ES-I3 (cell line): ENCODE measurements around the gene FRY.

ENCODE experiments used
- H3K36me3 ChIP-seq: 2 replicates; pipeline ENCODE4 v1.6.1; 2013; ENCODE audit warnings: mild to moderate bottlenecking, low read length, control low read depth, moderate library complexity; ENCODE audit not compliant: insufficient read depth
- H3K4me1 ChIP-seq: 2 replicates; pipeline ENCODE4 v1.6.1; 2013; ENCODE audit warnings: mild to moderate bottlenecking, control low read depth, low read length; ENCODE audit not compliant: insufficient read depth
- H3K9ac ChIP-seq: 2 replicates; pipeline ENCODE4 v1.6.1; 2013; ENCODE audit warnings: low read depth, mild to moderate bottlenecking, low read length, moderate library complexity
- H3K9me3 ChIP-seq: 2 replicates; pipeline ENCODE4 v1.6.1; 2013; ENCODE audit warnings: mild to moderate bottlenecking, low read length, moderate library complexity; ENCODE audit not compliant: control insufficient read depth, insufficient read depth

The FRY gene

DNA sequence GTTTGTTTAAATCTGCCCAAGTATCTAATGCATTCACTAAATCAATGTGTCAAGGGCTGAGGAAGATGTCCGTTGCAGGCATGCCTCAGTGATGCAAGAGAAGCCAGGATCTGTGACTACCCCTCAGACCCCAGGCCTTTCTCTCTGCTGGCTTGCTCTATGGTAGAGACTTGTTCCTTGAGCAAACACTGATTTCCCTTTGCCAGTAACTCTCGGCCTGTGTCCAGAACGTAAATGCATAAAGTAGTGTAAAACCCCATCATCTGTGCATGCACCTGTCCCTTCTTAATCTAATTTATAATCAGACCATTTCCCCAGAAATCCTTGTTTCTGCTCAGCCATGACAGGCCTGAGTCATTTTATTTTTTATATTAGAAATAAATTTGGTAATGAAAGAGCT, 28.7 kb upstream of the FRY start:
- Histone ChIP-seq H3K36me3 (no peaks in the 10 kb centered on the region), H3K4me1 (no peaks in the 10 kb centered on the region), H3K9ac (no peak overlapping the region), H3K9me3 (no peaks in the 10 kb centered on the region; the same call in 1 of the 2 replicates)

- no peaks in the 10 kb centered on the region for H3K36me3 ChIP-seq
- H3K9ac ChIP-seq, result no peak overlapping the region
- H3K4me1 ChIP-seq, result no peaks in the 10 kb centered on the region
- H3K9me3 ChIP-seq, result no peaks in the 10 kb centered on the region
These were observed 24.1 kb upstream of the FRY start for GRCh38 chr13:32007494-32007893.

GRCh38 chr13:32008518-32009175, 22.9 kb upstream of the FRY start:
- Histone ChIP-seq H3K36me3 (no peaks in the 10 kb centered on the region), H3K4me1 (no peaks in the 10 kb centered on the region), H3K9me3 (no peaks in the 10 kb centered on the region), H3K9ac (no peak overlapping the region)

- H3K9ac ChIP-seq, result no peak overlapping the region
- H3K4me1 ChIP-seq, result no peaks in the 10 kb centered on the region
- H3K36me3 ChIP-seq, result no peaks in the 10 kb centered on the region
- no peaks in the 10 kb centered on the region for H3K9me3 ChIP-seq
These were observed 22.2 kb upstream of the FRY start for GRCh38 chr13:32009362-32009761.

DNA sequence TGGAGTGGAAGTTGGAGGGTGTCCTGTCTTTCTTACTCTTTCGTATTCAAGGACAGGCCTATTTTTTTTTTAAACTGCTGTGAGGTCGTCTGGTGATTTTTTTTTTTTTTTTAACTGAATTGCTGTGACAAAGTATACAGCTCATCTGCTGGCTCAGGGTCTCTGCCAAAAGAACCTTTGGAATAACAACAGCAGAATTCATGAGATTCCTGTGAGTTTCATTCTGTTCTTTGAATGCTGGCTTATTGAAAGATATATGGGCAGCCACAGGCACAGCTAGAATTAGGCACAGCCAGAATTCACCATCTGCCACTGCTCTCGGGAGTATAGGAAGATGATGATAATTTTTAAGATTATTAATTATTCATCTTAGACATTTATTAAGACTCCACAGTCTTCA, 21.4 kb upstream of the FRY start:
- Histone ChIP-seq H3K9ac (no peak overlapping the region), H3K9me3 (no peaks in the 10 kb centered on the region), H3K36me3 (no peaks in the 10 kb centered on the region), H3K4me1 (no peaks in the 10 kb centered on the region)

GRCh38 chr13:32011971-32012370, 19.6 kb upstream of the FRY start:
- Histone ChIP-seq H3K4me1 (no peaks in the 10 kb centered on the region), H3K9me3 (no peaks in the 10 kb centered on the region), H3K36me3 (no peaks in the 10 kb centered on the region), H3K9ac (no peak overlapping the region)

- Histone ChIP-seq H3K9me3 (no peaks in the 10 kb centered on the region), H3K4me1 (no peaks in the 10 kb centered on the region), H3K36me3 (no peaks in the 10 kb centered on the region), H3K9ac (no peak overlapping the region)
These were observed 18.4 kb upstream of the FRY start for GRCh38 chr13:32013181-32013580.

DNA sequence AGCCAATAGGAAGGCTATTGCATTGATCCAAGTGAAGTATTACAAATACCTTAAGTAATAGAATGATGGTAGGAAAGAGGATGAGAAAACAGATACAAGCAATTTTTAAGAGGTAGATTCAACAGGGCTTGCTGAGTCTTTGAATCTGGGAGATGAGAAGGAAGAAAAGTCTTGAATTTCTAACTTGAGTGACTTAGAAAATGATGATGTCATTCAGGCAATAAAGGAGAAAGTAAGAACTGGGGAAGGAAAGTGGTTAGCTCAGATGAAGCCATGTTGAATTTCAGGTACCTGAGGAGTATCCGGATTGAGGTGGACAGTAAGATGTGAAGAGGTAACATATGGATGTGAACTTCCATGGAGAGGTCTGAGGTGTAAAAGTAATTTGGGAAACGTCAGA, 15.5 kb upstream of the FRY start:
- no peaks in the 10 kb centered on the region for H3K4me1 ChIP-seq
- H3K36me3 ChIP-seq, result no peaks in the 10 kb centered on the region
- no peak overlapping the region for H3K9ac ChIP-seq
- no peaks in the 10 kb centered on the region for H3K9me3 ChIP-seq

GRCh38 chr13:32016631-32017030, 14.9 kb upstream of the FRY start:
- Histone ChIP-seq H3K36me3 (no peaks in the 10 kb centered on the region), H3K9me3 (no peaks in the 10 kb centered on the region), H3K4me1 (no peaks in the 10 kb centered on the region), H3K9ac (no peak overlapping the region)

DNA sequence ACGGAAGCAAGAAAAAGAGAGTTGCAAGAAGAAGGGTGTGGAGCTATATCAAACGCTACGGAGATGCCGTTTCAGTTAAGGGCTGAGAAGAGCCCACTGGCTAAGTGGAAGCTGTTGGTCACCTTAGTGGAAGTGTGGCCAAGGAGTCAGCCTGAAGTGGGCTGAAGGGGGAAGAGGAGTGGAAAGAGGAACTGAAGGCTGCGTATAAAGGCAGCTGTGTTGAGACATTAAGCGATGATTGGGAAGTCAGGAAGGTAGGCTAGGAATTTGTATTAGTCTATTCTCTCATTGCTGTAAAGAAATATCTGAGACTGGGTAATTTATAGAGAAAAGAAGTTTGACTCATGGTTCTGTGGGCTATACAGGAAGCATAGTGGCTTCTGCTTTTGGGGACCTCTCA, 14.1 kb upstream of the FRY start:
- Histone ChIP-seq H3K9me3 (no peaks in the 10 kb centered on the region), H3K9ac (no peak overlapping the region), H3K4me1 (no peaks in the 10 kb centered on the region), H3K36me3 (no peaks in the 10 kb centered on the region)

DNA sequence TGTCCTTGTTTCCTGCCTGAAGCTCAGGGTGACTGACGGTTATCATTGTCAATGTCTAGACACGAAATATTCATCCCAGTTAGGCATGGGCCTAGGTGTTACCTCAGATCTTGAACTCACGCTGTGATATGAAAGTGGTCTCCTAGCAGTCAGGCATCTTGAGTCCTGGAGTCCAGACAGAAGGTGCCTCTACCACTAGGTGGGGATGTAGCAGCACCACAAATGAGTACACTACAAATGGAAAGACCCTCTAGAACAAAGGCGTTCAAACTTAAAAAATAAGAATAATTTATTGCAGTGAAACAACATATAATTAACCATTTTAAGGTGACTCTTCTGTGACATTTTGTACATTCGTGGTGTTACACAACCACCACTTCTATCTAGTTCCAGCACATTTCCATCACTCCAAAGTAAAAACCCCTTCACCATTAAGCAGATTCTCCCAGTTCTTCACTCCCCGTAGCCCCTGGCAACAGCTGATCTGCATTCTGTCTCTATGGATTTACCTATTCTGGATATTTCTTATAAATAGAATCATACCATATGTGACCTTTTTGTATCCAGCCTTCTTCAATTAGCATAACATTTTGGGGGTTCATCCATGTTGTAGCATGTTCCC, 11.9 kb upstream of the FRY start:
- no peaks in the 10 kb centered on the region for H3K4me1 ChIP-seq
- no peaks in the 10 kb centered on the region for H3K36me3 ChIP-seq
- H3K9me3 ChIP-seq, result no peaks in the 10 kb centered on the region
- no peak overlapping the region for H3K9ac ChIP-seq

DNA sequence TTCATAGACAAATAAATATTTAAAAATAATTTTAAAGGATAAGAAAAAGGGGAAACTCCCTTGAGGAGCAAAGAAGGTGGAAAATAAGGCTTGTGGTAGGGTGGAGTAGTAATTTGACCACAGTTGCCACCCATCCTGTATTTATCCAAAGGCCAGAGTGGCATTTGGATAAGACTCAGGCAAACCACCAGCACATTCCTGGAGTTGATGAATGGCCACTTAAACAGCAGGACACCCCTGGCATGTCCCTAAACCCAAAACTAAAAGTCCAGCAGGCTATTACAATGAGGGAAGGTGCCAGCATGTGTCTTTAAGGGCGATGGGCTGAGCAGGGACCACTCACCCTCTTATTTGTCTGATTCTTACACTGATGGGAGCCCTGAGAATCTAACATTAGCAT, 9.8 kb upstream of the FRY start:
- peaks cover 14% of the 10 kb centered on the region for H3K4me1 ChIP-seq
- H3K9me3 ChIP-seq, result no peaks in the 10 kb centered on the region
- no peak overlapping the region for H3K9ac ChIP-seq
- no peaks in the 10 kb centered on the region for H3K36me3 ChIP-seq

DNA sequence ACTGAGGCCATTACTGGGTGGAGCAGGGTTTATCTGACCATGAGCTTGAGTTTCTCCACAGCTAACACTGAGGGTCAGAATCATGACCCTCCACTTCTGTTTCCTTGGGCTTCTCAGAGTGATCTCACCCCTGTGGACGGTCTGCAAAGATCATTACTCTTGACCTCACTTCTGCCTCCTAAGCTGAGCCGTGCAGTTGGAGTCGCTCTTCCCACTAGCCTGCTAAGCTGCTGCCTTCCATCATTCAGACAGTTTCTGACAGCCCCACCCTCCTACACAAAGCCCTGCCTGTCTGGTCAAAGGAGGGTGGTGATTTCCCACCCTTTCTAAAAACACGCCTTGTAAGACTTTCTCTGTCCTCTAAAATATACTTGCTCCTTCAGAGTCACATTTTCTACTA, 9.3 kb upstream of the FRY start:
- no peaks in the 10 kb centered on the region for H3K36me3 ChIP-seq
- H3K9me3 ChIP-seq, result no peaks in the 10 kb centered on the region
- H3K4me1 ChIP-seq, result peaks cover 17% of the 10 kb centered on the region
- no peak overlapping the region for H3K9ac ChIP-seq

DNA sequence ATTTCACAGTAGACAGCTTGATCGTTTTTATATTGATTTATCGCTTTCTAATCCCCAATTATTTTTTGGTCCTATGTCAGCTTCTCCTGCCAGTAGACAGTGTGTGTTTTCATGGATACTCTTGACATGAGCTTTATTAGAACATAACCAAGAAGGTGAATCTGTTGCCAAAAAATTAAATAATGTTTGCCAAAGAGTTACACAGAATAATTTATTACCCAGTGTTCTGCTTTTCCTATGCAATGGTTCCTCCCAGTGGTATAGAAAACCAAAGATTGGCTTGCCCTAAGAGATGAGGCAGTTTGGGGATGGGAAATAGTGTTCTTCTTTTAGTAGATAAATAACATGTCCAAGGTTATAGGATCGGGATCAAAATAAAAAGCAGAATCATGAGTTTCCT, 8.5 kb upstream of the FRY start:
- Histone ChIP-seq H3K9me3 (no peaks in the 10 kb centered on the region), H3K9ac (no peak overlapping the region), H3K4me1 (peaks cover 17% of the 10 kb centered on the region), H3K36me3 (no peaks in the 10 kb centered on the region)

- peaks cover 17% of the 10 kb centered on the region for H3K4me1 ChIP-seq
These were observed 7.9 kb upstream of the FRY start for GRCh38 chr13:32023698-32024097.

More at GRCh38 chr13:32023698-32024097, 7.9 kb upstream of the FRY start:
- Histone ChIP-seq H3K9me3 (no peaks in the 10 kb centered on the region), H3K36me3 (no peaks in the 10 kb centered on the region), H3K9ac (no peak overlapping the region)
